Hepatic stellate cell (primary cell): ENCODE measurements around the gene ATF4.
"Not testable (repeated sequence)": the region's sequence is repeated elsewhere in the genome, so short reads cannot be mapped to it uniquely, and the experiment has no call there.

Experiments
- DNase-seq: peaks from one replicate; pipeline ENCODE4 v3.0.0; 2011; ENCODE audit warnings: low spot score

Gene ATF4

GRCh38 chr22:39511226-39511625 is 9.1 kb upstream of the ATF4 start:
- DNase-seq: no peak

- DNase-seq: no peak
Measured at GRCh38 chr22:39512026-39512425, 8.3 kb upstream of the ATF4 start.

DNA sequence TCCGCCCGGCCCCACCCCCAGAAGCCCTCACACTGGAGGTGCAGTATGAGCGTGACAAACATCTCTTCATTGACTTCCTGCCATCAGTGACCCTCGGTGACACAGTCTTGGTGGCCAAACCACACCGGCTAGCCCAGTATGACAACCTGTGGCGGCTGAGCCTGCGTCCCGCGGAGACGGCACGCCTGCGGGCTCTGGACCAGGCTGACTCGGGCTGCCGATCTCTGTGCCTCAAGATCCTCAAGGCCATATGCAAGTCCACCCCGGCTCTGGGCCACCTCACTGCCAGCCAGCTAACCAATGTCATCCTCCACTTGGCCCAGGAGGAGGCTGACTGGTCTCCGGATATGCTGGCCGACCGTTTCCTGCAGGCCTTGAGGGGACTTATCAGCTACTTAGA is 6.6 kb upstream of the ATF4 start:
- DNase-seq: no peak

- DNase-seq: no peak
Measured at GRCh38 chr22:39514373-39514973, 5.9 kb upstream of the ATF4 start.

- no peak for DNase-seq
Measured at GRCh38 chr22:39515266-39516050, 4.9 kb upstream of the ATF4 start.

DNA sequence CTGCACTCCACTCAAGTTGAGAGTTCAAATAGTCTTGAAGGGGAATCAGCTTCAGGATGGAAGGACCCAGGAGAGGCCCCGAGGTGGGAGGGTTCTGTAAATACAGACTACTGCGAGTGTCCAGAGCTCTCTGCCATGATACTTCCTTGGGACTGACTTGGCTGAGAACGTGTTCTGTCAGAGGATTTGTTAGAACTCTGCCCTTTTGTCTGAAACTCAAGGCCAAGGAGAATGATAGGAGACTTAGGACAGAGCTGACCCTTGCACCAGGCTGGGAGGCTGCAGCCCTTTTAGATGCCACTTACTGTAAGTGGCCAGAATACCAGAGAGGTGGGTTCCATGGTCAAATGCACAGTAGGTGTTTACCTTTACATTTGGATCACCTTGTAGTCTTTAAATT is 2.9 kb upstream of the ATF4 start:
- DNase-seq: no peak

GRCh38 chr22:39518144-39518786 is 2.1 kb upstream of the ATF4 start:
- no peak for DNase-seq

- peak; percentile 72 for DNase-seq
Measured at GRCh38 chr22:39518996-39519680, 1.2 kb upstream of the ATF4 start.

DNA sequence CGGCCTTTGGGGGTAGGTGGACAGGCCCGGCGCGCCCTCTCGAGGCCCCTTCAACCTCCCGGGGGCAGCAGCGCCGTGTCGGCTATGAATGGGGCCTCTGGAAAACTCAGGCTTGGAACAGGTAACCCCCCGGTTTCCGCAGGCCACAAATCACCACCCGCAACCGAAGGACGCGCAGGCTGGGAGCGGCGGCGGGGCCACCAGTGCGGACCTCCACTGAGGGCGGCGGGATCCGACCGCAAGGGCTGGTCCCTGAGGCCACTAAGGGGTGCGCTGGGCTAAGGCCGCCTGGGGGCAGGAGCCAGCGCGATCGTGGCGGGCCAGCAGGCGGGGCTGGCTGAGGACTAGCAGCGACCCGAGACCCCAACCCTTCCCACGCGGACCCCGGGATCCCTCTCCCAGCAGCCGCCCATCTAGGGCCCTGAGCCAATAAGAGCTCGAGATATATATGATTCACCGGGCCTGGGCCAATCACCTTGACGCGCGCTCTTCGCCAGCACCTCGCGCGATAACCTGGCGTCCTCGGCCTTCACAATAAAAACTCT is 609 bp upstream of the ATF4 start:
- no peak for DNase-seq

DNA sequence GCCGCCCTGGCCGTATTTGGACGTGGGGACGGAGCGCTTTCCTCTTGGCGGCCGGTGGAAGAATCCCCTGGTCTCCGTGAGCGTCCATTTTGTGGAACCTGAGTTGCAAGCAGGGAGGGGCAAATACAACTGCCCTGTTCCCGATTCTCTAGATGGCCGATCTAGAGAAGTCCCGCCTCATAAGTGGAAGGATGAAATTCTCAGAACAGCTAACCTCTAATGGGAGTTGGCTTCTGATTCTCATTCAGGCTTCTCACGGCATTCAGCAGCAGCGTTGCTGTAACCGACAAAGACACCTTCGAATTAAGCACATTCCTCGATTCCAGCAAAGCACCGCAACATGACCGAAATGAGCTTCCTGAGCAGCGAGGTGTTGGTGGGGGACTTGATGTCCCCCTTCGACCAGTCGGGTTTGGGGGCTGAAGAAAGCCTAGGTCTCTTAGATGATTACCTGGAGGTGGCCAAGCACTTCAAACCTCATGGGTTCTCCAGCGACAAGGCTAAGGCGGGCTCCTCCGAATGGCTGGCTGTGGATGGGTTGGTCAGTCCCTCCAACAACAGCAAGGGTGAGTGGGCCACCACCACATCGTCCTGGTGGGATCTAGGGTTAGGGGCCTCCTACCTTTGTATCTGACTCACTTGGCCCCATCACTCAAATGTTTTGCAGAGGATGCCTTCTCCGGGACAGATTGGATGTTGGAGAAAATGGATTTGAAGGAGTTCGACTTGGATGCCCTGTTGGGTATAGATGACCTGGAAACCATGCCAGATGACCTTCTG is 934 bp downstream of the ATF4 start:
- DNase-seq: not testable (repeated sequence)

DNA sequence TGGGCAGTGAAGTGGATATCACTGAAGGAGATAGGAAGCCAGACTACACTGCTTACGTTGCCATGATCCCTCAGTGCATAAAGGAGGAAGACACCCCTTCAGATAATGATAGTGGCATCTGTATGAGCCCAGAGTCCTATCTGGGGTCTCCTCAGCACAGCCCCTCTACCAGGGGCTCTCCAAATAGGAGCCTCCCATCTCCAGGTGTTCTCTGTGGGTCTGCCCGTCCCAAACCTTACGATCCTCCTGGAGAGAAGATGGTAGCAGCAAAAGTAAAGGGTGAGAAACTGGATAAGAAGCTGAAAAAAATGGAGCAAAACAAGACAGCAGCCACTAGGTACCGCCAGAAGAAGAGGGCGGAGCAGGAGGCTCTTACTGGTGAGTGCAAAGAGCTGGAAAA is 1.7 kb downstream of the ATF4 start:
- DNase-seq: not testable (repeated sequence)

DNA sequence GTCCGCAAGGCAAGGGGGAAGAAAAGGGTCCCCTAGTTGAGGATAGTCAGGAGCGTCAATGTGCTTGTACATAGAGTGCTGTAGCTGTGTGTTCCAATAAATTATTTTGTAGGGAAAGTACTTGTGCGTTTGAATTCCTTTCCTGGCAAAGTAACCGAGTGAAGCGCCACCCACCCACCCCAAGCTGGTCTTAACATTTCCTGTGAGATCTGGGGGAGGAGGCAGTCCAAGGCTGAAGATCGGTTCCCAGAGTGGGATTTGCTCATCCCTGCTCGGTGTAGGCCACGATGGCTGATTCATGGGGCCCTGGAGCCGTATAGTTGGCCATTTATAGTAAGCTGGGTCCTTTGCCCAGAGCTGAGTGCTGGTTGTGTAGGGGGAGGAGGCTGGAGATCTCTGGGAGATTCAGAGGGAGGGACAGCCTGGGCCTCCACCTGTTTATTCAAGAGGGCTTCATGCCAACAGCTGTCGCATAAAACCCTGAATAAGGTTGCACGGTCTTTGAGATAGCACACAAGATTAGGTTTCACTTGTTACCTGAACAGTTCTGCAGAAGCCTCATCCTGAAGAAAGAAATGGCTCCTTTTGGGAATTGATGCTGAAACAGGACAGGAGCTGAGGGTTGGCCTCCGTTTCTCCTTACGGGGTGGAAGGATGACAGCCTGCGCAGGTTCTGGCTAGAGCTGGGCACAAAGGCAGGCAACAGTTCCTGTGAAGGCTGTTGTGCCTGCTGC is 2.4 kb downstream of the ATF4 start:
- DNase-seq: peak; percentile 62

DNA sequence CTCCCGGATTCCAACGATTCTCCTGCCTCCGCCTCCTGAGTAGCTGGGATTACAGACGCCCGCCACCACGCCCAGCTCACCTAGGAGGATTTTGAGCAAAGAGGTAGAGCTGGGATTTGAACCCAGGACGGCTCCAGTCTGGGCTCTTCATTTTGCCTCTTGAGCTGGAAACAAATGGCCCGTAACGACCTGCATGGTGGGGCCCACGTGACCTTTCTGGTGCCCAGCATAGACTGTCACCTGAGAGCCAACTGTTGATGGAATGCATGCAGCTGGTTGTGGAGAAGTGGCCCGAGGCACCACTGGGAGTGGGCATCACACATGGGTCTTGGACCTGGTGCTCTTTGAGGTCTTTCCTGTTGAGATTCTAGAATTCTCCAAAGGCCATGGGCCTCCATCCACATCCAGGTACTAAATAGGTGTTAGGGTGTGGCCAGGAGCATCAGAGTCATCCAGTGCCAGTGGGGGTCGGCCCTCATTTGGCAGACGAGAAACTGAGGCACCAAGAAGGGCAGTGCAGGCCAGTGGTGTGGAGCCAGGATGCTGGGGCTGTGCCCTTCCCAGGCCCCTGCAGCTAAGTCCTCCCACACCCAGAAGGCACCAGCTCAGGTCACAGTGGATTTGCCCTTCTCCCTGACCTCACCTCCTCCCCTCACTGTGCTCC is 3.9 kb downstream of the ATF4 start:
- DNase-seq: no peak

GRCh38 chr22:39524753-39525657 is 4.6 kb downstream of the ATF4 start:
- no peak for DNase-seq

DNA sequence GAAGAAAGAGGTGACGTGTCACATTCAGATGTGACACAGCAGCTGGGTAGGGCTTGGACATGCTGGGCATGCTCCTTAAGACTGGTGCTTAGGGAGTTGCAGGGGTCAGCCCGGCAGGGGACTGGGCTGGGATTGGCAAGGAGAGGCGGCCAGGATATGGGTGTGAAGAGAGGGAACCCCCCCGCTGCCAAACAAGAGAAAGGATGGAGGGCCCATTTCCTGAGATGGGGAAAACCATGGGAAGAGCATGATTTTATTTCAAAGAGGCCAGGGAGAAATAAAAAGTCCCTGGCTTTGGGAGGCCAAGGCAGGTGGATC is 5.3 kb downstream of the ATF4 start:
- no peak for DNase-seq

GRCh38 chr22:39526736-39527171 is 6.4 kb downstream of the ATF4 start:
- no peak for DNase-seq

DNA sequence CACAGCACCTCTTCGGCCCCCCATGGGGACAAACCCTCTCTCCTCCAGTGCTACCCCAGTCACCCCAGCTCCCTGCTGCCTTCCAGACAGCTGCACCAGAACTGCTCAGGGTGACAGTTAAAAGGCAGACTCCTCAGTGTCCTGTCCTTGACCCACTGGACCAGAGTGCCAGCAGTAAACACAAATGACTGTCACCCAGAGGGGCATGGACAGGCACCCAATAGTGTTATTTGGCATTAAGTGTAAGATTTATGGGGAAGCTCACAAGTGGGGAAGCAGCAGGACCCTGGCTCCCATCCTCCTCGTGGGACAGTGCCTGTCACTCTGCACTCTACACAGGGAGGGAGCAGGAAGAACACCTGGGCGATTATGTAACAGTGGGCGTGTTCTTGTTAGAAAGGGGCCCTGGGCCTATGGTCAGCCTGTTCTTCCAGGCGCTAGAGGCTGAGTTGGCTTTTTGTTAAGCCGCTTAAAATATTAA is 7.2 kb downstream of the ATF4 start:
- no peak for DNase-seq

- DNase-seq: no peak
Measured at GRCh38 chr22:39528080-39528661, 7.8 kb downstream of the ATF4 start.
